Hematopoietic multipotent progenitor cell (in vitro differentiated cells): Measurements from ENCODE around the gene NYAP1. TPM values are rescaled to one million over a fixed set of nuclear protein-coding genes. Genes with fewer than 3 reads are reported as not detected.

Experiments used
- DNase-seq, 3 donors: peaks; one replicate each; pipeline ENCODE4 v3.0.0-alpha.2; 2011 to 2015; ENCODE audit warnings: low read depth in 2 of 3, low spot score in 2 of 3
- total RNA-seq: library from RNA; depleted of rRNA; stranded (reverse); fragments of >200 nt; gene quantifications from one replicate; pipeline ENCODE4 v1.2.3, GENCODE V29; 2012

The NYAP1 gene
- total RNA-seq, 1 donor = under 0.01 TPM

DNA sequence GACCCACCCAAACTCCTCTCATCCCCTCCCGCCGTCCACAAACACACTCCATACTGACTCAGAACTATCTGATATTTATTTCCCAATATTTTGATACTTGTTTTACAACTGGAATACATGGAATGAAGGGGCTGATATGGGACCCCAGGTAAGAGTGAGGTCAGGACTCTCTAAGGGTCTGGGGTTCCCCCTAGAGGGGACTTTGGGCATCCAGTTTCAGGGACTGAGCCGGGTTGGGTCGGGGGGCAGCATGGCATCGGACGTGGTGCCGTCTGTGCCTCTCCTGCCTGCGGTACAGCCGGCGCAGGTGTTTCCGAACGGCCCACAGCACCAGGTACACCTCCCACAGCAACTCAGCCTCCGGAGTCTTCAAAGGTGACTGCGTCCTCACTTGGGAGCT lies 27.2 kb upstream of the NYAP1 start:
- no peak for DNase-seq

DNA sequence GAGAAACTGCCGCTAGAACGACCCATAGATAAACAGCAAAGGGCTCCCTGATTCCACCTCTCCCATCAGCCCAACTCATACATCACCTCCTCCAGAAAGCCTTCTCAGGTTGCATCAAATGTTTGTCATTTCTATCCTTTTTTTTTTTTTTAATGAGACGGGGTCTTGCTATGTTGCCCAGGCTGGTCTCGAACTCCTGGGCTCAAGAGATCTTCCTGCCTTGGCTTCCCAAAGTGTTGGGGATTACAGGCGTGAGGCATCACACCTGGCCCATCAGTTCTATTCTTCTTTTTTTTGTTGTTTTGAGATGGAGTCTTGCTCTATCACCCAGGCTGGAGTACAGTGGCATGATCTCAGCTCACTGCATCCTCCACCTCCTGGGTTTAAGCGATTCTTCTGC lies 26.7 kb upstream of the NYAP1 start:
- DNase-seq = no peak

DNA sequence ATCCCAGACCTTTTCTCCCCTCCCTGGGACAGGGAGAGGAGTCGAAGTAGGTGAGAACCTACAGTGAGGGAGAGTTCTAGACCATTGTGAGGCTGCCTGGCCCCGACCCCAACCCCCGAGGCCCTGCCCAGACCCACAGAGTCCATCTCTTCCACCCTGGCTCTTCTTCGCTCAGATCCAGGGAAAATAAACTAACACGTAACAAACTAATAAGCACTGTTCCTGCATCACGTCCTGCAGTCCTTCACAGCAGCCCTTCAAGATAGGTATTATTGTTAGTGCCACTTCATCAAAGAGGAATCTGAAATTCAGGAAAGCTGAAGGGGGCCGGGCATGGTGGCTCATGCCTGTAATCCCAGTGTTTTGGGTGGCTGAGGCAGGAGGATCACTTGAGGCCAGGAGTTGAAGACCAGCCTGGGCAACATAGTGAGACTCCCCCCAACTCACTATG lies 19.5 kb upstream of the NYAP1 start, which contains the start of gene SPACDR:
TSS of gene SPACDR (minus strand) at position 51 of the 451 bp plus-strand sequence. CDS start 235 bp downstream, outside the sequence.
- DNase-seq = no peak

DNA sequence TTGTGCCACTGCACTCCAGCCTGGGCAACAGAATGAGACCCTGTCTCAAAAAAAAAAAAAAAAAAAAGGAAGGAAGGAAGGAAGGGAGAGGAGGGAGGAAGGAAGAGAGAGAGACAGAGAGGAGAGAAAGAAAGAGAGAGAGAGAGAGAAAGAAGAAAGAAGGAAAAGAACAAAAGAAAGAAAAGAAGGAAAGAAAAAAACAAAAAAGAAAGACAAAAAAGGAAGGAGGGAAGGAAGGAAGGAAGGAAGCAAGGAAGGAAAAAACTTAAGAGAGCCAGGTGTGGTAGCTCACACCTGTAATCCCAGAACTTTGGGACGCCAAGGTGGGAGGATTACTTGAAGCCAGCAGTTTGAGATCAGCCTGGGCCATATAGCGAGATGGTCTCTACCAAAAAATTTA lies 18.9 kb upstream of the NYAP1 start:
- no peak for DNase-seq

DNA sequence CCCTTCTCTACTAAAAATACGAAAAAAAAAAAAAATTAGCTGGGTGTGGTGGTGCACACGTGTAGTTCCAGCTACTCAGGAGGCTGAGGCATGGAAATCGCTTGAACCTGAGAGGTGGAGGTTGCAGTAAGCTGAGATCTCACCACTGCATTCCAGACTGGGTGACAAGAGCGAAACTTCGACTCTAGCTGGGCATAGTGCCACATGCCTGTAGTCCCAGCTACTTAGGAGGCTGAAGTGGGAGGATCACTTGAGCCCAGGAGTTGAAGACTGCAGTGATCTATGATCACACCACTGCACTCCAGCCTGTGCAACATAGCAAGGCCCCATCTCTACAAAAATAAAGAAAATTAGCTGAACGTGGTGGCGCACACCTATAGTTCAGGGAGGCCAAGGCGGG lies 18.4 kb upstream of the NYAP1 start:
- no peak for DNase-seq

DNA sequence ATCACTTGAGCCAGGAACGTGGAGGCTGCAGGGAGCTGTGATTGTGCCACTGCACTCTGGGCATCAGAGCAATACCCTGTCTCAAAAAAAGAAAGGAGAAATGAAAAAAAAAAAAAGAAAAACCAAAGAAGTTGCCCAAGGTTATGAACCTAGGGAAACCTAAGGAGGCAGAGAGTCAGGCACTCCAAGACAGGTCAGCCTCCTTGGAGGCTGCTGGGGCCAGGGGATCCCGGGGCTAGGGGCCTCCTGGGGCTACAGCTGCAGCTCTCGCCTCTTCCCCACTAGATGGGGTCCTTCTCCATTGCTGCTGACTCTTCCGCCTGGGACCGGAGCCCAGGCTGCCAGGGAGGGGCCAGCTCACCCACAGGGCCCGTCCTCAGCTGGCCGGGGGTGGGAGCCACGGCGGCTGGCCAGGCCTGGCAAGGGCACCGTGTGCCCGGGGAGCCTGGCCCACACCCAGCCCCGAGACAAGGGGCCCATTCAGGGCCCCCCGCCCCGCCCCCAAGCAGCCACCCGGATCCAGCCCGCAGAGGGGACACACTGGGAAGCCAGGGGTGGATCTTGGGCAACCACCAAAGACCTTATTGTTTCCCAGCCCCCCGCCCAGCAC lies 17.9 kb upstream of the NYAP1 start:
- peak in 2 of 3 donors; percentile 76 to 78 for DNase-seq

DNA sequence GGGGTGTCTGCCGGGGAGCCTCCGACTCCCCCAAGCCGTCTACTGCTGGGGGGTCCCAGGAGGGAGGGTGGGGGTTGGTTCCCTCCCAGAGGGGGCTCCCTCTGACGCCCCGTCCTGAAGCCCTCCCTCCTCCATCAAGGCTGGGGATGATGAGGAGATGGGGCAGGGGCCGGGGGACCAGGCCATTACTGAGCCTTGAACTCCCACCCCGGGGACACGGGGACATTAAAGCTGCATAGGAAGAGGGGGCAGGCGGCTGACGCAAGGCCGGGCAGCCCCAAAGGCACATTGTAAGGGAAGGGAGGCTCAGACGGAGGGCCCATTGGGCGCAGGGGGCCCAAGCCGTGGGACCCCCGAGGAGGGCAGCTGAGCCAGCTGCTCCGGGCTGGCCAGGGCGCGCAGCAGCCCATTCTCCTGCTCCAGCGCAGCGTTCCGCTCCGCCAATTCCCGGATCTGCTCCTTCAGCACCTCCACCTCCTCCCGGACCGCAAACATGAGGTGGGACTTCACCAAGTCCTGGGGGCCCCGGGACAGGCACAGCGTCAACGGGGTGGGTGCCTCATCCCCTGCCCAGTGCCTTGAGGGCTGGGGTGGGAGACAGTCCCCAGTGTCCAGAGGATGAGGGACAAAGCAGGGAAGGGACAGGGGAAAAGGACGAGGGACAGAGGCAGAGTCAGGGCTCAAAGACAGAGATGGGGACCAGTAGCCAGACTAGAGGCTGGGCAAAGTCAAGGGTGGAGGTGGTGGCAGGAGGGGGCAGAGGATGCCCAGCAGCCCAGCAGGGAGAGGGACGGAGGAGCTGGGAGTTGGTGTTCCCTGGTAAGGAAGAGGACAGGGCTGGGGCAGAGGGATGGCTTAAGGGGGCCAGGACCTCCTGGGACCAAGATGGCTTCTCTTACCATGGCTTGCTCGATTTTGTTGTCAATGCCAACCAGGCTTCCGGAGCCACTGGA lies 16.8 kb upstream of the NYAP1 start:
- DNase-seq = no peak

DNA sequence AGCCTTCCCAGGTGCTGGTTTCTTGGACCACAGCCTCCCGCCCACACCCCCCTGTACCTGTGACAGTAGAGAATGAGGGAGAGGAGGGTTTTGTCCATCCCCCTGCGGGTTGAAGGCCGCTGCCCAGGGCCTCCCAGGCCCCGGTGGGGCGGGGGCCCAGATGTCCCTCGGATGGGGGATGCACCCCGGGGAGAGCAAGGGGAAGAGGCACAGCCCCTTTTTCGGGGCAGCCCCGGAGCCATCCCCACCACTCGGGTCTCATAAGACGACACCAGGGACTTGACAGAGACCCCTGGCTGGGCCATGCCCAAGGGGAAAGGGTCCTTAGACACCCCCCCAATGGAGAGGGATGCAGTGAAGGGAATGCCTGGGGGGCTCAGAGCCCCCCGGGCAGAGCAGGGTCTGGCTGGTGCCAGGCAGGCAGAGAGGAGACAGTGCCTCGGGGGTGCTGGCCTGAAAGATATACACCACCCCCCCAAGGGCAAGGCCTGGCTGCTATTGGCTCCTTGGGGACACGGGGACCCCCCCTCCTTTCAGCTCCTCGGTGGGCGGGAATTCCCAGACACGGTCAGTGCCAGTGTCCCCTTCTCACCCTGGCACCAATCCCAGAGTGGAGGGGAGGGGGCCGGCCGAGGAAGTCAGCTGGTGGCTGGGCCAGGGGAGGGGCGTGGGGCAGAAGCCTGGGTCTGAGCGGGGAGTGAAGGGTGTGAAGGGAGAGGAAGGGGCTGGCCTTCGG lies 15.9 kb upstream of the NYAP1 start:
- no peak for DNase-seq

DNA sequence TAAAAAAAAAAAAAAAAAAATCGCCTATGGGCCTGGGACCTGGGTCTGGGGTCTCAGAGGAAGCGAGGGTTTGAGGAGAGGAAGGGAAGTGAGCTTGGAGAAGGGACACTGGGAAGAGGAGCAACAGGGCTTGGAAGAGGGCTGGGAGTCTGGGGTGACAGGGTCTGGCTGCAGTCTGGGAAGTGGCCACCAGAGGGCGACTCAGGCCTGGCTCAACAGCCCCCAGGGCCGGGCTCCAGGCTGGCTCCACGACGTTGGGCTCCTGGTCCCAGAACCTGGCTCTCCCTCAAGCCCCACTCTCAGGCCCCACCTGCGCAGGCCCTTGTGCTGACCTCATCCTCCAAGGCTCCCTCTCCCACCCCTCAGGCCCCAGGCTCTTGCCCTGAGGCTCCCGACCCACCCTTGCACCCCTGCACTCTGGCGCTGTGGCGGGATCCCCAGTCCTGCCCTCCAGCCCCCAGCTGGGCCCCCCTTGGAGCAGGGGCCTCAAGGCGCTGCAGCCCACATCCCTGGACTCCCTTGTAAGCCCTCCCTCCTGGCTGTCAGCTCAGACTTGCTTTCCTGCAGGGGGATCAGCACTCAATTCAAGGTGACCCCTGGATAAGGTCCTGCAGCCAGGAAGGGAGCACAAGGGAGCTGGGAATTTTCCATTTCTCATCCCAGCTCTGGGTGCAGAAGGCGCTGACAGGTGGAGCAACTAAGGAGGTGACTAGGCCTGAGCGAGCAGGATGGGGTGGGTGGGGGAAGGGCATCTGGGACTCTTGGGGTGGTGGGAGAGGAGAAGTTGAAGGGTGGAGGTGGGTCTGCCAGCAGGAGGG lies 14.3 kb upstream of the NYAP1 start:
- peak; percentile 68 to 73 (median 72) for DNase-seq

DNA sequence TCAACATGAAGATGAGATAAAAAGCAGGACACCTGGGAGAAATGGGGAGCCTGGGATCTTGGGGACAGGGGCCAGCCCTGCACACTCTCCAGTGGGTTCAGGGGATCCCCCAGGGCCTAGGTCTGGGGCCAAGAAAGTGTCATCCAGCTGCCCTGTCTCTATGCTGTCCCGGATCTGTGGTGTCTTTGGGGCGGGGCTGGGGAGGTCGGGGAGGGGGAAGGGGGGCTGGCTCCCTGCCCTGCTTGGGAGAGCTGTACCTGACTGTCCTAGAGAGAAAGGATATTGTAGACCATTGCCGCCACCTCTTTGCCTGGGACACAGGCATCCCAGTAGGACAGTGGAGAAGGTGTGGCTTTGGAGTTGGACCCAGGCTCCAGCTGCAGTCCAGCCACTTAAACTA lies 12.7 kb upstream of the NYAP1 start:
- DNase-seq = no peak

DNA sequence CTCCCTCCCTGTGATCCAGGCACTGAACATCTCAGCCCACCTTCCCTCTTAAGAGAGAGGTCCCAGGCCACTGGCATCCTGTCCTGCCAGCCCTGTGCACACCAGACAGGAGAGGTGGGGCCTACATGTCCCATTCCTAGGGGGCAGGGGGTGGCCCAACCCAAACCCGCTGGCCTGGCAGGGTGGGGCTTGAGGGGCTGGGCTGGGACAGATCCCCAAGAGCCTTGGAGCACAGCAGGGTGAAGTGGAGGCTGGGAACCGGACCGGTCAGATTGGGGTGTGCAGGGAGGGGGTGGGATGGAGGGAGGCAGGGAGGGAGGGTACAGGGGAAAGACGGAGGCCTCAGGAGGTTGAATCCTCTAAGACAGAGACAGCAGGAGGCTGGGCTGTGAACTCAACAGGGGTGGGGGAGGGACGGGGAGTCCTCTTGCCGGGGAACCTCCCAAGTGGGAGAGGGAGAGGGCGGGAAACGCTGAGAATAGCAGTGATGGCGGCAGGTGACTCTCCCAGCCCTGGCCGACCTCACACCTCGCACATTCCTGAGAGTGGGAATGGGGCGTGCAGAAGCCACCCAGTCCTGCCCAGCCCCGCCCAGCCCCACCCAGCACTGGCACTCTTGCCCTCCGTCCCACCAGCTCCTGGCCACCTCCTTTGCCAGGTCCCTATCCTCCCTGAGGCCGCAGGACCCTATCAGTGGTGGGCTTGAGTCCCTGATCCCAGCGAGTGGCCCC lies 11.4 kb upstream of the NYAP1 start:
- DNase-seq = no peak

DNA sequence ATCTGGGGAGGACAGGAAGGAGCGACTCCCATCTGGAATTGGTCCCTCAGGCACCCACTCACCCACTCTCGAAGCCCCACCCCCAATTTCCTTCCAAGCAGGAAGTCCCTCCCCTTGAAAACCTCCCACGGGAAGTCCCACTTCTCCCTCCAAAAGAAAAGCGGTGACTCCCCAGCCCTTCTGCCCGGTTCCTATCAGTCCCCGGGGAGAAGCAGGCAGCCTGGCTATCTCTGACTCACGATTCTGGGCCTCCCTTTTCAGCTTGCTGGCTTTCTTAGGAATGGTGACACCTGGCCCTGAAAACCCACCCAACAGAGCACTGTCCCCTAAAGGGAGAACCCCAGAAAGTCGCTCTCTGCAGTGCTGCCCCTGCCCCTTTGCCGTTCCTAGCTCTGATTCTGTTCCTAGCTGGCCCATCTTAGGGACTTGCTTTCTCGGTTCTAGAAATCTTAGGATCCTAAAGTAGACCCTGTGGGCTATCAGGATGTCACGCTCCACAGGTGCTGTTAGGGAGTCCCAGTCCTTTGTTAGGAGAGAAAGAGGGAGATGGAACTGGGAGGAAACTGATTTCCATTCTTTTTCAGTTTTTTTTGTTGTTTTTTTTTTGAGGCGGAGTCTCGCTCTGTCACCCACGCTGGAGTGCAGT lies 10.8 kb upstream of the NYAP1 start:
- DNase-seq = no peak

DNA sequence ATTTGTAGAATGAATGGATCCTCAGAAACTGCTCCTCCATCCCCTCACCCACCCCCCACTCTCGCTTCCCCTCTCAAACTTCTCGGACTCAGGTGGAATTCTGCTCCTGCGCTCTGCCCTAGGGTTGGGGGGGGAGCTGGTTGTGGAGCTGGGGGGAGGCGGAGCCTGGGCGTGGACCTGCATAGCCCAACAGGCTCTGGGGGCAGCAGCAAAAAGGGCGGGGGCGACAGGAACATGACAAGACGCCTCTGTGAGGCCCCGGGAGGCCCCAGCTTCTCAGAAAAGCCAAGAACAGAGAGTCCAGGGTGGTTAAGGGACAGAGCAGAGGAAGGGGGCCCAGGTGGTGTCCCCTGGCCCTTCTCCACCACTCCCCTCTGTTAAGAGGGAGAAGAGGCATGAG lies 8.2 kb upstream of the NYAP1 start:
- no peak for DNase-seq

DNA sequence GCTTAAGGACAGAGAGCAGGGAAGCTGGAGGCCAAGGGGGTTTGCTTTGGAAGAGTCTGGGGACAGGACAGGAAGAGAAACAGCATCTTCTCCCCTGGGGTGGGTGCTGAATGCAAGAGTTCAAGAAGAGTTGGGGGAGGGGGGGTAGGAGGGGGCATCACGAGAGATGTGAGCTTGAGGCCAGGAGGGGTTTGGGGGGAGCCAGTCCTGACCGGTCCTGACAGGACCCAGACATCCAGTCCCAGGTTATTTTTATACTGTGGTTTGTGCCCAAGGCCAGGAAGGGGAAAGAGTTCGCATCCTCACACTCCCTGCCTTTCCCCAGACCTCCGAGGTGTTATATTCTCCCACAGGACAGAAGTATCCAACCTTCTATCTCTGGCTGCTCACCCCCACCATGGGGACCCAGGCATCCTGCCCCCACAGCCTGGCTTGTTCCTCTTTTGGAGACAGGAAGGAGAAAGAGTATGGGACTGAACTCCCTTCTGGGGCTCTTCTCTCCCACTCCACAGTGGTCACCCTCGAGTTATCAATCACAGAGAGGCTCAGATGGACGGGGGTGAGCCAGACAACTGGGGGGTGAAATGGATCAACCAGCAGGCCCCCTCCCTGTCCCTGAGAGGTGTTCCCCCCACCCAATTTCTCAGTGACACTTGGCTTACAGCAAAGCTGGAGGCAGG lies 7.5 kb upstream of the NYAP1 start:
- DNase-seq = no peak

DNA sequence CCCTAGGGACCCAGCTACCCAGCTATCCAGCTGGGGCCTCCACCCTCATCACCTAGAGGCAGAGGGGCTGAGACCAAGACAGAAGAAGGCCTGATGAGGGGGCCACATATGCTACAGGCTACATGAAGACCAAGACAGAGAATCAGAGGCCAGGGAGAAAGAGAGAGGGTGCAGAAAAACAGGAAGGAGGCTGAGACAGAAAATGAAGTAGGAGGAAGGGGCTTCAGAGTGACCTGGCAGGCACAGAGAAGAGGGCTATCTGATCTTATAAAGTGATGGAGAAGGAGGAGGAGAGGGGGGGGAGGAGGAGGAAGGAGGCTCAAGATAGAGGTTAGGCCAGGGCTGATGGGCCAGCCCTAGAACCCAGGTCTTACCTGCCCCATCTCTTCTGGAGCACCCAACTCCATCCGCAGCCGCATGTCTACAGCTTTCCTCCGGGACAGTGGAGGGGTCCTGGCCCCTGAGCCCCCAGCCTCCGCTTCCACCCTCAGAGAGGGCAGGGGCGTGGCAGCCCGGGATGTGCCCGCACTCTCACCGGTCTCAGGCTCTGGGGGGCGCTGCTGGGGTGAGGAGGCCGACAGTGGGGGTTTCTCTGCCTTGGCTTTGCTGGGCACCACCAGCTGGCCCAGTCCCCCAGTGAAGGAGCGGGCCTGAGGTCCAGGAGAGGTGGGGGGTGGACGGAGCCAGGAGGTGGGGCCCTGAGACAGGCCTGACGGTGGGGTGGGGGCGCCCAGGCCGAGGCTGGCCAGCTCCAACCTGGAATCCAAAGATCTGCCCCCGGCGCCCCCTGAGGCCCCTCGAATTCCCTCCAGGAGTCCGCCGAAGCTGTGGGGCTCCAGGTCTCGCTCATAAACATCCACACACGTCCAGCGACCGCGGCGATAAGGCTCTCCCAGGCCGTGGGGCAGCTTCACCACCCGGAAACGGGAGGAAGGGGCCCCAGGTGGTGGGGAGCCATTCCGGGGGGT lies 6.5 kb upstream of the NYAP1 start:
- peak in 1 of 3 donors; percentile 56 for DNase-seq

DNA sequence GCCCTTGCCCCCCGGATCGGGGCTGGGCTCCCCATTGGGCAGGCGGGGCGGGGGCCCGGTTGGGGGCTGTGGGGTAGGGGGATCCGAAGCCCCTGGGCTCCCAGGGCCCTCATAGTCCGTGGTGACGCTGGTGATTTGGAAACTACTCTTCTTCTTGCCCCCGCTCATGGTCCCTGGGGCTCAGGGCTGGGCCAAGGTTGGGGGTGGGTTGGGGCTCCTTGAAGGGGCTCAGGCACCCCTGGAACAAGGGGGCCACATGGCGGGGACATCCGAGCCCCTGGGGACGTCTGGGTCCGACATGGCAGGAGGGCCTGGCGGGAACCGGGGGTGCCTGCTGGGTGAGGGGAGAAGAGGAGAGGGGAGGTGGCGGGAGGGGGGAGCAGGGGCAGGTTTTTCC lies 5.9 kb upstream of the NYAP1 start:
- no peak for DNase-seq

DNA sequence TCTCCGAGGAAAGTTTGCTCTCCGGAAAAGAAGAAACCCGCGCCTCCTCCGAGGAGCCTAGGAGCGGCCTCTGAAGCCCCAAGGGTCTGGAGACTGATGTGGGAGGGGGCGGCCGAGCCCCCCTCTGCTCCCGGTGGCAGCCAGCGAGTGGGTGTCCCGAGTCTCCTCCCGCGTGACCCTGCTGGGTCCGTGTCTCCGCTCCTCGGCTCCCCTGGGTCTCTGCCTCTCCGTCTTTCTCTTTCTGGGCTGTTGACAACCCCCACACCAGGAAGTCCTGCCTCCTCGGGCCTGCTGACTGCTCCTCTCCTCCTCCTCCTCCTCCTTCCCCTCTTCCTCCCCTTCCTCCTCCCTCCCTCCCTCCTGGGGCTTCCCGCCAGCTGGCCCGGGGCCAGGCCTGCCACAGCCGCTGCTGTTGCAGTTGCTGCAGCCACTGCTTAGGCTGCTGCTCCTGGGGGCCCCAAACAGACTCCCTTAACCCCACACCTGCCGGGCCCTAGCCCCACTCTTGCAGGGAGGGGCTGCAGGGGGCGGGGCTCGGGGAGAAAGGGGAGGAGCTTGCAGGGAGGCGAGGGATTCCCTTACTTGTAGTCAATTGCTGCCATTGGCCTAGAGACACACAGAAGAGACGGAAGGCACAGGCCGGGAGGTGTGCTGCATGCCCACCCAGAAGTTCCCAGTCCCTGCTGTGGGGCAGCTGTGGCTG lies 4.6 kb upstream of the NYAP1 start, which contains the start of gene TSC22D4:
TSS of gene TSC22D4 (minus strand) at position 257 of the 703 bp plus-strand sequence. CDS start 1,176 bp downstream, outside the sequence.
- DNase-seq = peak; percentile 76 to 95 (median 95)
